Trophoblast cell (in vitro differentiated cells and primary cell): ENCODE data around the gene ZNF799. TPM values are rescaled to one million over a fixed set of nuclear protein-coding genes. Genes with fewer than 3 reads are reported as not detected.

Experiments used
- DNase-seq, 2 donors: peaks; one replicate each; pipeline ENCODE4 v3.0.0-alpha.2; 2016
- H2AFZ ChIP-seq: 2 replicates; pipeline ENCODE4 v1.6.1; 2013; ENCODE audit warnings: low read length, moderate library complexity, mild to moderate bottlenecking; ENCODE audit not compliant: insufficient read depth, poor library complexity
- H2AK5ac ChIP-seq: 2 replicates; pipeline ENCODE4 v1.6.1; 2013; ENCODE audit warnings: mild to moderate bottlenecking, low read length
- H2BK120ac ChIP-seq: 2 replicates; pipeline ENCODE4 v1.6.1; 2013; ENCODE audit warnings: low read length, mild to moderate bottlenecking, moderate library complexity; ENCODE audit not compliant: insufficient read depth, poor library complexity
- H2BK12ac ChIP-seq: 2 replicates; pipeline ENCODE4 v1.6.1; 2013; ENCODE audit warnings: mild to moderate bottlenecking, low read length, moderate library complexity
- H2BK5ac ChIP-seq: 2 replicates; pipeline ENCODE4 v1.6.1; 2013; ENCODE audit warnings: low read length, low read depth, moderate library complexity, mild to moderate bottlenecking; ENCODE audit not compliant: poor library complexity
- H3K14ac ChIP-seq: 2 replicates; pipeline ENCODE4 v1.6.1; 2013; ENCODE audit warnings: mild to moderate bottlenecking, low read length
- H3K18ac ChIP-seq: 2 replicates; pipeline ENCODE4 v1.6.1; 2013; ENCODE audit warnings: mild to moderate bottlenecking, low read length
- H3K23ac ChIP-seq: 2 replicates; pipeline ENCODE4 v1.6.1; 2013; ENCODE audit warnings: low read length
- H3K27ac ChIP-seq: 2 replicates; pipeline ENCODE4 v1.5.1; 2013; ENCODE audit warnings: low read depth, mild to moderate bottlenecking, inconsistent platforms, low read length, moderate library complexity
- H3K27me3 ChIP-seq: 2 replicates; pipeline ENCODE4 v1.6.1; 2013; ENCODE audit warnings: inconsistent platforms, mild to moderate bottlenecking, low read length, moderate library complexity; ENCODE audit not compliant: insufficient read depth
- H3K36me3 ChIP-seq, 2 experiments: 1 replicate in 1 of 2; 2 replicates in 1 of 2; pipeline ENCODE4 v1.6.1; 2013; ENCODE audit warnings: low read length in 2 of 2, mild to moderate bottlenecking in 2 of 2, moderate library complexity in 1 of 2; ENCODE audit not compliant: insufficient read depth in 2 of 2, control insufficient read depth in 1 of 2
- H3K4ac ChIP-seq: 2 replicates; pipeline ENCODE4 v1.6.1; 2013; ENCODE audit warnings: low read depth, mild to moderate bottlenecking, low read length, moderate library complexity
- H3K4me1 ChIP-seq, 2 experiments: 1 replicate in 1 of 2; 2 replicates in 1 of 2; pipeline ENCODE4 v1.6.1; 2013; ENCODE audit warnings: low read length in 2 of 2, mild to moderate bottlenecking in 2 of 2, moderate library complexity in 1 of 2; ENCODE audit not compliant: insufficient read depth in 2 of 2, control insufficient read depth in 1 of 2
- H3K4me2 ChIP-seq: 2 replicates; pipeline ENCODE4 v1.6.1; 2013; ENCODE audit warnings: inconsistent platforms, mild to moderate bottlenecking, low read length, moderate library complexity
- H3K4me3 ChIP-seq: 2 replicates; pipeline ENCODE4 v1.5.1; 2013; ENCODE audit warnings: mild to moderate bottlenecking, low read depth, low read length, inconsistent platforms
- H3K79me1 ChIP-seq: one replicate; pipeline ENCODE4 v1.6.1; 2013; ENCODE audit warnings: low read length
- H3K79me2 ChIP-seq: 2 replicates; pipeline ENCODE4 v1.6.1; 2013; ENCODE audit warnings: low read length, mild to moderate bottlenecking; ENCODE audit not compliant: control insufficient read depth, insufficient read depth, poor library complexity
- H3K9ac ChIP-seq: 2 replicates; pipeline ENCODE4 v1.6.1; 2013; ENCODE audit warnings: mild to moderate bottlenecking, low read length
- H3K9me3 ChIP-seq: 2 replicates; pipeline ENCODE4 v1.6.1; 2013; ENCODE audit warnings: low read depth, mild to moderate bottlenecking, control low read depth, inconsistent platforms, low read length; ENCODE audit not compliant: insufficient read depth
- H4K12ac ChIP-seq: 2 replicates; pipeline ENCODE4 v1.6.1; 2013; ENCODE audit warnings: low read depth, mild to moderate bottlenecking, low read length, moderate library complexity
- H4K8ac ChIP-seq: 2 replicates; pipeline ENCODE4 v1.6.1; 2013; ENCODE audit warnings: low read depth, mild to moderate bottlenecking, low read length, moderate library complexity
- H4K91ac ChIP-seq: one replicate; pipeline ENCODE4 v1.6.1; 2013; ENCODE audit warnings: low read depth, mild to moderate bottlenecking, low read length, moderate library complexity
- WGBS: extraction: QIAGEN DNeasy Blood & Tissue Kit; methylation state at CpG from one replicate; pipeline ENCODE4 v1.1.7; 2013; ENCODE audit warnings: missing lambda C conversion rate; ENCODE audit not compliant: insufficient read length, insufficient coverage; ENCODE audit errors: extremely low coverage; 5-methylcytosine and 5-hydroxymethylcytosine counted together
- polyA plus RNA-seq: library from polyadenylated mRNA; stranded (reverse); fragments of 200-250 nt; gene quantifications from 2 replicates; pipeline ENCODE4 v1.2.3, GENCODE V29; 2013

ZNF799 gene
- 2.9 and 3.2 TPM in 2 replicates for polyA plus RNA-seq

GRCh38 chr19:12400633-12401502 is at the start of gene ZNF799:
ZNF799 (minus strand) TSS chr19:12401271; CDS start chr19:12401070, 201 bp downstream.
- WGBS, result no CpG with 5 or more reads among the region's 71 CpGs

GRCh38 chr19:12450844-12451243 is 49.8 kb upstream of the ZNF799 start:
- H2BK5ac ChIP-seq, result no peak overlapping the region
- no peaks in the 10 kb centered on the region for H3K27me3 ChIP-seq
- H3K18ac ChIP-seq, result no peak overlapping the region
- no peak overlapping the region for H4K12ac ChIP-seq
- H2BK12ac ChIP-seq, result no peak overlapping the region
- no peak overlapping the region for H2AFZ ChIP-seq
- H4K91ac ChIP-seq, result no peak overlapping the region
- peaks cover 0 to 2% of the 10 kb centered on the region in 2 experiments for H3K36me3 ChIP-seq
- no peak overlapping the region for H2BK120ac ChIP-seq
- no peak overlapping the region for H3K23ac ChIP-seq
- H3K27ac ChIP-seq, result no peak overlapping the region
- H3K4me3 ChIP-seq, result no peak overlapping the region
- WGBS, result no CpG with 5 or more reads among the region's 10 CpGs
- H4K8ac ChIP-seq, result no peak overlapping the region
- H3K9me3 ChIP-seq, result peaks cover 19% of the 10 kb centered on the region
- H2AK5ac ChIP-seq, result no peak overlapping the region
- H3K9ac ChIP-seq, result no peak overlapping the region
- no peak overlapping the region for H3K4me2 ChIP-seq
- H3K4me1 ChIP-seq, result no peaks in the 10 kb centered on the region
- no peaks in the 10 kb centered on the region for H3K79me2 ChIP-seq
- H3K14ac ChIP-seq, result no peak overlapping the region
- H3K79me1 ChIP-seq, result no peaks in the 10 kb centered on the region
- DNase-seq, result no peak
- no peak overlapping the region for H3K4ac ChIP-seq

More at GRCh38 chr19:12400633-12401502, at the start of gene ZNF799:
- DNase-seq, result peak; percentile 99
- H2BK12ac ChIP-seq, result peak within 1 kb of the TSS; percentile 92
- H2AFZ ChIP-seq, result peak within 1 kb of the TSS; percentile 51
- H3K9me3 ChIP-seq, result no peaks in the 10 kb centered on the region
- H3K79me1 ChIP-seq, result peaks cover 7% of the 10 kb centered on the region
- H2BK120ac ChIP-seq, result peak within 1 kb of the TSS; percentile 55
- H4K12ac ChIP-seq, result peak within 1 kb of the TSS; percentile 77
- H3K4me3 ChIP-seq, result peak within 1 kb of the TSS; percentile 87
- peak within 1 kb of the TSS; percentile 92 for H3K14ac ChIP-seq
- peak within 1 kb of the TSS; percentile 95 for H3K18ac ChIP-seq
- no peaks in the 10 kb centered on the region for H3K27me3 ChIP-seq
- no peaks in the 10 kb centered on the region for H3K36me3 ChIP-seq
- H2AK5ac ChIP-seq, result peak within 1 kb of the TSS; percentile 74
- peak within 1 kb of the TSS; percentile 83 for H4K8ac ChIP-seq
- H3K27ac ChIP-seq, result peak within 1 kb of the TSS; percentile 93
- no peak within 1 kb of the TSS for H3K23ac ChIP-seq
- peak within 1 kb of the TSS; percentile 24 for H3K9ac ChIP-seq
- peaks cover 4 to 5% of the 10 kb centered on the region in 2 experiments for H3K4me1 ChIP-seq
- H2BK5ac ChIP-seq, result peak within 1 kb of the TSS; percentile 85
- peak within 1 kb of the TSS; percentile 68 for H4K91ac ChIP-seq
- H3K4ac ChIP-seq, result peak within 1 kb of the TSS; percentile 83
- peaks cover 6% of the 10 kb centered on the region for H3K79me2 ChIP-seq
- H3K4me2 ChIP-seq, result peak within 1 kb of the TSS; percentile 97

GRCh38 chr19:12448808-12449207 is 47.7 kb upstream of the ZNF799 start:
- no peak overlapping the region for H3K14ac ChIP-seq
- no peaks in the 10 kb centered on the region for H3K79me2 ChIP-seq
- no peak overlapping the region for H4K8ac ChIP-seq
- no peak overlapping the region for H3K4me3 ChIP-seq
- H3K79me1 ChIP-seq, result no peaks in the 10 kb centered on the region
- no peak overlapping the region for H2AK5ac ChIP-seq
- H4K91ac ChIP-seq, result no peak overlapping the region
- H3K9ac ChIP-seq, result no peak overlapping the region
- no peak overlapping the region for H2BK5ac ChIP-seq
- H3K4ac ChIP-seq, result no peak overlapping the region
- no peaks in the 10 kb centered on the region for H3K27me3 ChIP-seq
- peaks cover 19% of the 10 kb centered on the region for H3K9me3 ChIP-seq
- no peaks in the 10 kb centered on the region for H3K4me1 ChIP-seq
- WGBS, result no CpG with 5 or more reads among the region's 2 CpGs
- no peak overlapping the region for H3K27ac ChIP-seq
- H3K36me3 ChIP-seq, result peaks cover 0 to 2% of the 10 kb centered on the region in 2 experiments
- DNase-seq, result no peak
- H3K18ac ChIP-seq, result no peak overlapping the region
- no peak overlapping the region for H2AFZ ChIP-seq
- no peak overlapping the region for H4K12ac ChIP-seq
- H2BK120ac ChIP-seq, result no peak overlapping the region
- no peak overlapping the region for H2BK12ac ChIP-seq
- no peak overlapping the region for H3K23ac ChIP-seq
- no peak overlapping the region for H3K4me2 ChIP-seq

GRCh38 chr19:12440541-12441316 is 39.7 kb upstream of the ZNF799 start, which contains the start of gene ZNF443:
ZNF443 (minus strand) TSS chr19:12441021; CDS start chr19:12440914, 107 bp downstream.
- Histone ChIP-seq H4K12ac (peak within 1 kb of the TSS; percentile 84), H2BK5ac (peak within 1 kb of the TSS; percentile 42), H2AK5ac (no peak within 1 kb of the TSS), H3K4ac (peak within 1 kb of the TSS; percentile 67), H3K27me3 (no peaks in the 10 kb centered on the region), H3K4me1 (no peaks in the 10 kb centered on the region), H3K23ac (no peak within 1 kb of the TSS), H3K36me3 (no peaks in the 10 kb centered on the region), H3K9ac (peak within 1 kb of the TSS; percentile 89), H3K9me3 (no peaks in the 10 kb centered on the region), H2BK120ac (peak within 1 kb of the TSS; percentile 79), H3K14ac (peak within 1 kb of the TSS; percentile 93), H4K91ac (peak within 1 kb of the TSS; percentile 88), H3K4me3 (peak within 1 kb of the TSS; percentile 89), H2AFZ (peak within 1 kb of the TSS; percentile 69), H3K79me2 (peaks cover 2% of the 10 kb centered on the region), H2BK12ac (peak within 1 kb of the TSS; percentile 38), H3K27ac (peak within 1 kb of the TSS; percentile 94), H3K18ac (peak within 1 kb of the TSS; percentile 92), H4K8ac (peak within 1 kb of the TSS; percentile 93), H3K79me1 (peaks cover 7% of the 10 kb centered on the region), H3K4me2 (peak within 1 kb of the TSS; percentile 92)
- DNase-seq, result peak; percentile 99 to 100
- WGBS, result no CpG with 5 or more reads among the region's 59 CpGs
